HG03103 (cell line): ENCODE results near the gene PADI6.

Source experiments
- ATAC-seq: cut with Tn5 transposase; IDR thresholded peaks from one replicate; pipeline ENCODE4 v1.9.1; 2021; ENCODE audit warnings: low read depth; ENCODE audit not compliant: unreplicated experiment

The PADI6 gene

DNA sequence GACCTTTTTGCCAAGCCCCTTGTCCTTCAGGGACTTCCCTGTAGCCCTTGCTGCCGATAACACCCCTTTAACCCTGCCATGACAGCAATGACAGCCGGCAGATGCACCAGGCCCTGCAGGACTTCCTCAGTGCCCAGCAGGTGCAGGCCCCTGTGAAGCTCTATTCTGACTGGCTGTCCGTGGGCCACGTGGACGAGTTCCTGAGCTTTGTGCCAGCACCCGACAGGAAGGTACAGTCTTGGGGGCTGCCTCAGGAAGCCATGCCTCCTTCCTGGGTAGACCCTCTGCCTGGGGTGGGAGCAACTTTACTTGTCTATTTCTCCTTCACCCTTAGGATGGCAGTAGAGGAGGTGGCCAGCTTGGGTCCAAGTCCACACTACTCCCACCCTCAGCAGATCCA lies 16.1 kb upstream of the PADI6 start:
- no peak for ATAC-seq

- ATAC-seq: no peak
Measured at GRCh38 chr1:17356387-17357026, 15.5 kb upstream of the PADI6 start.

DNA sequence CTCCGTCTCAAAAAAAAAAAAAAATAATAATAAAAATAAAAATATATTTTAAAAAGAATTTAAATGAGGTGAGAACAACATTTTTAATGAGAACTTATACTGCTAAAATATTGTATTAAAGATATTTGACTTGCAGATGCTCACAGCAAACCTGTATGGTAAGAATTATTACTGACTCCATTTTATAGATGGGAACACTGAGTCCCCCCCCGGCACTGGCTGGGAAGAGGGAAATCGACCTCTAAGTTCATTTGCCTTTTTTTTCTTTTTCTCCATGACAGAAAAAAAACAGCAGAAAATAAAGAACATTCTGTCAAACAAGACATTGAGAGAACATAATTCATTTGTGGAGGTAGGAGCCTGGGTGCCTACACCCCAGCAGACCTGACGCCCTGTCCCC lies 13.4 kb upstream of the PADI6 start:
- ATAC-seq: no peak

DNA sequence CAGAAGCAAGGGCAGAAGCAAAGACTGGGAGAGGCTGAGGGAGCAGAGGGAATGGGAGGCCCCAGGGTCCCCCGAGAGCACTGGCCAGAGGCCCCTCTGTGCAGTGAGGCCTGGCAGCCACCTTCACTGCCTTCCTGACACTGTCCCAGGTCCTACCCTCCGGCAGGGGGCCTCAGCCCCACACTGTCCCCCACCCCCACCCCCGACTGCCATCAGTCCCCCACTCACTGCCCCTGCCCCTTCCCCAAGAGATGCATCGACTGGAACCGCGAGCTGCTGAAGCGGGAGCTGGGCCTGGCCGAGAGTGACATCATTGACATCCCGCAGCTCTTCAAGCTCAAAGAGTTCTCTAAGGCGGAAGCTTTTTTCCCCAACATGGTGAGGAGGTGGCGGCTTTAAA lies 13.0 kb upstream of the PADI6 start:
- ATAC-seq: no peak

DNA sequence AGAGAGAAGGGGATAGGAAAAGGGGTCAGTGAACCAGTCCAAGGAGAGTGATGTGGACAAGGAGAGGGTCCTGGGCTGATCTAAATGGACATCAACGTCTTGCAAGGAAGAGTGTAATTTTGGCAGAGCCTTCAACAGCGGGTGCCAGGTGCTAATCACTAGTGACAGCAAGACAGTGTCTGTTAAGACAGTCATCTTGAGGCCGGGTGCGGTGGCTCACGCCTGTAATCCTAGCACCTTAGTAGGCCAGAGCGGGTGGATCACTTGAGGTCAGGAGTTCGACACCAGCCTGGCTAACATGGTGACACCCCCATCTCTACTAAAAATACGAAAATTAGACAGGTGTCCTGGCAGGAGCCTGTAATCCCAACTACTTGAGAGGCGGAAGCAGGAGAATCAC lies 12.2 kb upstream of the PADI6 start:
- ATAC-seq: no peak

- ATAC-seq: no peak
Measured at GRCh38 chr1:17360272-17360956, 11.6 kb upstream of the PADI6 start.

DNA sequence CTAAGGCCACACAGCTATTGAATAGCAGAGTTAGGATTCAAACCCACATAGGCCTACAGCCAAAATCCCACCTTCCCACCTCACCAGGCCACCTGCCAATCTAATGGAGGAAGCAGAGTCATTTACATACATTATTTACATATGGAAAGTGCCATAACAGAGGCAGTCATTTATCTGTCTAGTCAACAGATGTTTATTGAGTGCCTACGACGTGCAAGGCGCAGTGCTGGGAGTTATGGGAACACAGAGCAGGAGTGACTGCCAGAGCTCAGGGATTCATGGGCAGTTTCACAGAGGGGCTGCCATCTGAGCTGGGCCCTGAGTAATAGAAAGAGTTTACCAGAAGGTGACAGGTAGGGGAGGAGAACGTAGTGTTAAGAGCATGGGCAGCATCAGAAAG lies 10.3 kb upstream of the PADI6 start:
- ATAC-seq: no peak

GRCh38 chr1:17363351-17363750 lies 8.6 kb upstream of the PADI6 start:
- no peak for ATAC-seq

DNA sequence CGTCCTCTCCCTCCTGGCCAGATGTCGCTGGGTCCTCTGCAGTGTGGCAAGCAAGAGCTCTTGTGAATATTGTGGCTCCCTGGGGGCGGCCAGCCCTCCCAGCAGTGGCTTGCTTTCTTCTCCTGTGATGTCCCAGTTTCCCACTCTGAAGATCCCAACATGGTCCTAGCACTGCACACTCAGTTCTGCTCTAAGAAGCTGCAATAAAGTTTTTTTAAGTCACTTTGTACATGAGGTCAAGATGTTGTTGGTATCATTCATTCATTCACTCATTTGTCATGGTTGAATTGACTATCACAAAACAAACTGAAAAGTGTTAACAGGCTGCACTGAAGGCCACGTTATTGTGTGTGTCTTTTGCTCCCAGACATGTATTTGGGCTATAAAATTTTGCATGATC lies 8.2 kb upstream of the PADI6 start:
- no peak for ATAC-seq

- ATAC-seq: no peak
Measured at GRCh38 chr1:17365293-17365692, 6.7 kb upstream of the PADI6 start.

DNA sequence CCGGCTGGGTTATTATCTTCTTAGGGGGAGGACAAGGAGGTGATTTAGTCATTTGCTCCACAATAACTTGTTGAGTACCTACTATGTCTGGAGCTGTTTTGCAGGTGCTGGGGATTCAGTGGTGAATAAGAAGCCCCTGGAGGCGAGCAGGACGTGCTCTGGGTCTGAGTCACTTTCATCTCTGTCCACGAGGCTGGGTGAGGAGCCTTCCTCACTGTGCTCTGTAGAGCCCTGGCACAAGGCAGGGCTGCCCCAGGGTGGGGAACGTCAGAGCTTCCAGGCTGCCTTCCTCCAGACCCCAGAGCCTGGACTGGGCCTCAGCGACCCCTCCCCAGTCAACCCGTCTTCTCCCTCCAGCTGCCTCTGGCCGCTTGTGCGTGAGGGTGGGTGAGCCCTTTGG lies 2.5 kb upstream of the PADI6 start:
- ATAC-seq: no peak

GRCh38 chr1:17370618-17371017 lies 1.4 kb upstream of the PADI6 start:
- ATAC-seq: no peak

DNA sequence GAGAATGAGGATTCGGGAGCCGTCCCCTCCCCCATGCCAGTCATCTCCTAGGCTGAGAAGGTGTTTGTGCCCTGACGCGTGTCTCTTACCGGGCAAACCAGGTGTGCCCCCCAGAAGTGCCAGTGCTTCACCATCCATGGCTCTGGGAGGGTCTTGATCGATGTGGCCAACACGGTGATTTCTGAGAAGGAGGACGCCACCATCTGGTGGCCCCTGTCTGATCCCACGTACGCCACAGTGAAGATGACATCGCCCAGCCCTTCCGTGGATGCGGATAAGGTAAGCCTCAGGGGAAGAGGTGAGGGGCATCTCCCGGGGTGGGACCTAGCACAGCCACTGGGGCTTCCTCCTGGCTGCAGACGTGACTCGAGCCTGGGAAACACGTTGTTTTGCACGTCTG lies 959 bp downstream of the PADI6 start:
- no peak for ATAC-seq

GRCh38 chr1:17375651-17376050 lies 3.7 kb downstream of the PADI6 start:
- ATAC-seq: no peak

DNA sequence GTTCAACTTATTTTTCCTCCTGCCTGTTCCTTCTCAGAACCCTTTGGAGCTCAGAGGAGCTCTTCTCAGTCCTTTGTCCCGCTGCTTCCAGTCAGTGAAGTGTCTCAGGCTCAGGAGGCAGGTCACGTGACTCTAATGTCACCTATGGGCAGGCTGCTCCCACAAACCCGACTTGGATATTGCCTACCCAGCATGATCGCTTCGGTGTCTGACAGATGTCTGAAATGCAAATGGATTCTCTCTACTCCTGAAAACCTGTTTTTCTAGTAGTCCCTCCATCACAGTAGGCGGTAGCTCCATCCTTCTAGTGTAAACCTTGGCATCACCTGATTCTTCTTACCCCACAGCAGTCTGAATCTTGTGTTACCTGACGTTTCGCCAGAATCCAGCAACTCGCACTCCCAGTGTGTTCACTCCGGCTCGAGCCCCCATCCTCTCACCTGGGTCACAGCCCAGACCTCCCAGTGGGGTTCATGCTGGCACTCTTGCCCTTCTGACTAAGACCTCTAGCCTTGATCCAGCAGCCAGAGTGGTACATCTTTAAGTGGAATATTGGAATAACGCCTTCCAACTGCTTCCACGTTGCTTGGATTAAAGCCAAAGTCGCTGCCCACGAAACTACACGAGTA lies 5.4 kb downstream of the PADI6 start:
- no peak for ATAC-seq

- no peak for ATAC-seq
Measured at GRCh38 chr1:17381161-17381560, 9.2 kb downstream of the PADI6 start.

DNA sequence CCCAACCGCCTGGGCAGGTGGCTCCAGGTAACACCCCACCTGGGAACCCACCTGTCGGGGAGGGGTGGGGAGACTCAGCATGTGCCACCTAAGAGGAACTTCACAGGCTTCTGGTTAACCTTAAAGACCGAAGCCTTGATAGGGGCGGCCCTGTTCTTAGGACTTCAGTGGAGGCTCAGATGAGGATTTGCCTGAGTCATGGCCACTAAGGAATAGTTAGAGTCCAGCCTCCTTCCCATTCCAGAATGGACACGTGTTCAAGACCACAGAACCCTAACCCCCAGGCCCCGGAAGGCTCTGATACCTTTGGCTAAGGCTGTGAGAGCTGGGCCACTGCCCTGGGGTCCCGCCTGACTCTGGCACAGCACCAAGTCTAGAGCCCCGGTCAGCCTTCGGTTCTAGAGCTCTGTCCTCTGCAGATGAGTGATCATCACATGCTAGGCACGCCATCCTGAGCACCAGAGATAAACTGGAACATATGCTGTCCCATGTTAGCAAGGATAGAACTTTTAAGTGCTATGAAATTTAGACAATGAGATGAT lies 20.3 kb downstream of the PADI6 start:
- ATAC-seq: no peak

- ATAC-seq: no peak
Measured at GRCh38 chr1:17393230-17393629, 21.2 kb downstream of the PADI6 start.

GRCh38 chr1:17397910-17398695 lies 26.1 kb downstream of the PADI6 start:
- ATAC-seq: no peak

DNA sequence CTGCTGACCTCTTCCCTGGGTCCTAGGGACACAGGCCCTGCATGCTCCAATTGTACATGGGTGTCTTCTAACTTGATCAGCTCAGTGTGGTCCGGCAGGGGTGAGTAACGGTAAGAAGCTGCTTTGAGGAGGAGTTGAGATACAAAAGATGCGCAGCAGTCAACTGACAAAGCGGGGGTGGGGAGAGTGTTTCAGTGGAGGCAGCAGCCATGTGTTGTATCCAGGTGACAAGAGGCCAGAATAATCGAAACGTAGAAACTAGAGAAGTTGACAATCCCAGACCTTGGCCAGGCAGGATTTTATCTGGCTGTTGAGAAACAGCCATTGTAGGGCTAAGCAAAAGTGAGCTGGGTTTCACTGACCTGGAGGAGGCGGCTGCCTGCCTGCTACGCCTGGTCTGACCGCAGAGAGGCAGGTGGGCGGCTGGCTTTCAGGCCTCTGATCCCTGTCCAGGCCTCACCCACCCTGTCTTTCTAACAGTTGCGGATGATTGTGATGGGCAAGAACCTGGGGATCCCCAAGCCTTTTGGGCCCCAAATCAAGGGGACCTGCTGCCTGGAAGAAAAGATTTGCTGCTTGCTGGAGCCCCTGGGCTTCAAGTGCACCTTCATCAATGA lies 28.8 kb downstream of the PADI6 start:
- no peak for ATAC-seq

GRCh38 chr1:17401841-17402240 lies 29.8 kb downstream of the PADI6 start:
- ATAC-seq: no peak
